ENCODE measurements around the gene PRKAG2.
A peak's percentile ranks its signal among the peaks of the same experiment; 100 is the strongest.

PRKAG2 gene

DNA sequence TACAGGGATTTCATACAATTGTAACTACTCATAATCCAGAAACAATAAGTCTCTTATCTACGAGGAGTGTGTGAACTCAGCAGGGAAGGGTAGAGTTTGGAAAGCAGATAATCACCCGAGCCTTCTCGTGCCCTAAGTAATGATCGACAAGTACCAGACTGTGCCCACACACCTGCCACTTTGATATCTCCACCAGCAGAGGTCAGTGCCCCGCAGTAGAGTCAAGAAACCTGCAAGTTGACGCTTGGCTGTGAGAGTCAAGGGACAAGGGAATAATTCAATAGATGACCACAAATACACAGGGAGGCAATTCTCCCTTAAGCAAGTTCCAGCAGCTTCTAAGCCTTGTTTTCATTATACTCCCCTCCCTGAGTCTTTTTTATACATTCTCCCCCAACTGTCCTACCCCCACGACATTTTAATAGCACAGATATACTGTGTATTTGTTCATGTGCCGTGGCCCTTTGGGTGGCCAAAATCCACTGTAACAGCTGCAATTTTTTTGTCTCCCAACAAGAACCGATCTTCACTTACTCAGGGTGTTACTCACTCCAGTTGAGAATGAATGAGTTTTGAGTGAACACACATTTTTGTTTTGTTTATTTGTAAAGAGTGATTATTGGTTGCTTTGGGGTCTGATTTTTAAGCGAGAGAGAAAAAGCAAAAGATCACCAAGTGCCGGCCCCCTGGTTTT is 250.3 kb downstream of the PRKAG2 start:
- no peak for TF ChIP-seq ZFX (IDR thresholded peaks at IDR 0.05; ENCODE audit: borderline replicate concordance)
- TF ChIP-seq, protein P1, sequence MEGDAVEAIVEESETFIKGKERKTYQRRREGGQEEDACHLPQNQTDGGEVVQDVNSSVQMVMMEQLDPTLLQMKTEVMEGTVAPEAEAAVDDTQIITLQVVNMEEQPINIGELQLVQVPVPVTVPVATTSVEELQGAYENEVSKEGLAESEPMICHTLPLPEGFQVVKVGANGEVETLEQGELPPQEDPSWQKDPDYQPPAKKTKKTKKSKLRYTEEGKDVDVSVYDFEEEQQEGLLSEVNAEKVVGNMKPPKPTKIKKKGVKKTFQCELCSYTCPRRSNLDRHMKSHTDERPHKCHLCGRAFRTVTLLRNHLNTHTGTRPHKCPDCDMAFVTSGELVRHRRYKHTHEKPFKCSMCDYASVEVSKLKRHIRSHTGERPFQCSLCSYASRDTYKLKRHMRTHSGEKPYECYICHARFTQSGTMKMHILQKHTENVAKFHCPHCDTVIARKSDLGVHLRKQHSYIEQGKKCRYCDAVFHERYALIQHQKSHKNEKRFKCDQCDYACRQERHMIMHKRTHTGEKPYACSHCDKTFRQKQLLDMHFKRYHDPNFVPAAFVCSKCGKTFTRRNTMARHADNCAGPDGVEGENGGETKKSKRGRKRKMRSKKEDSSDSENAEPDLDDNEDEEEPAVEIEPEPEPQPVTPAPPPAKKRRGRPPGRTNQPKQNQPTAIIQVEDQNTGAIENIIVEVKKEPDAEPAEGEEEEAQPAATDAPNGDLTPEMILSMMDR (IDR thresholded peaks at IDR 0.05), result peak; percentile 77
- H3K27ac ChIP-seq, result no peak overlapping the region

DNA sequence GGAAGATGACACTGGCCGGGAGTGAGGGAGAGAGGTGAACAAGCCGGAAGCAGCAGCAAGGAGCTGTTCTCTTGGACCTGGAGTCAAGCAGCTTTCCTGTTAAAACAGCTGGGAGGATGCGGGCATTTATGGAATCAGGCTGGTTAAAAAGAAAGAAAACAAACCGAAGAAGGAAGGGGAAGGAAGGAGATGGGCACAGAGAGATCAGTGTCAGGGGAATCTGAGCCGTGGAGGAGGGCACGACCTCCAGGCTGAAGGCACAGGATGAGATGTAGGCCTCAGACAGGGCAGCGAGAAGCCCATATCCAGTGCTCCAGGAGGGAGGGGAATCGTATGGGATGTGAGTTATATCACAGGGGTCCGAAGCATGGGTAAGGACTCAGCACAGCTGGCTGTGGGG is 251.3 kb downstream of the PRKAG2 start:
- no peak for TF ChIP-seq ZFX (IDR thresholded peaks at IDR 0.05; ENCODE audit: borderline replicate concordance)
- TF ChIP-seq, protein P1 (IDR thresholded peaks at IDR 0.05), result no peak
- H3K27ac ChIP-seq, result no peak overlapping the region

DNA sequence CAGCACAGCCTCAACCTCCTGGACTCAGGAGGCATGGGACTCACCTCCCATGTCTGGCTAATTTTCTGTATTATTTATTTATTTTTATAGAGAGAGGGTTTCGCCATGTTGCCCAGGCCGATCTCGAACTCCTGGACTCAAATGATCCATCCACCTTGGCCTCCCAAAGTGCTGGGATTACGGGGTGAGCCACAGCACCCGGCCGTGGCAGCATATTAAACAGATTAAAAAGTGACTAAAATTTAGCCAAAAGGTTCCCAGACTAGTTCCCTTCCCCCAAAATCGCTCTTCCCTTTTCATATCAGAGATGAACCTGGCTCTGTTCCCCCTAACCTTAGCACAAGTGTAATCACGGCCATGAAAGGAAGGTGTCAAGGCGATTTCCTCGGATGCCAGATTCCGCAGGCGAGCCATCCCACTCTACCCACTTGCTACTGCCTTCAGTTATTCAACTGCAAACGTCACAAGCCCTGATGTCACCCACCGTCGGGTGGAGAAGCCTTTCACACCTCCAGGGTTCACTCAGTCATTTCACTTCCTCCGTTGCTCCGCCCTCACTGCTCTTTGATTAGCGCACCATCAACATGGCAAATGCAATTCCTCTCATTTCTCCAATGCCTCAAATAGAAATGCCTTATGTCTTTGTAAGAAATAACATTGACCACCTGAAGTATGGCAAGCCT is 252.5 kb downstream of the PRKAG2 start:
- no peak for TF ChIP-seq ZFX (IDR thresholded peaks at IDR 0.05; ENCODE audit: borderline replicate concordance)
- TF ChIP-seq, protein P1 (IDR thresholded peaks at IDR 0.05), result no peak
- no peak overlapping the region for H3K27ac ChIP-seq

DNA sequence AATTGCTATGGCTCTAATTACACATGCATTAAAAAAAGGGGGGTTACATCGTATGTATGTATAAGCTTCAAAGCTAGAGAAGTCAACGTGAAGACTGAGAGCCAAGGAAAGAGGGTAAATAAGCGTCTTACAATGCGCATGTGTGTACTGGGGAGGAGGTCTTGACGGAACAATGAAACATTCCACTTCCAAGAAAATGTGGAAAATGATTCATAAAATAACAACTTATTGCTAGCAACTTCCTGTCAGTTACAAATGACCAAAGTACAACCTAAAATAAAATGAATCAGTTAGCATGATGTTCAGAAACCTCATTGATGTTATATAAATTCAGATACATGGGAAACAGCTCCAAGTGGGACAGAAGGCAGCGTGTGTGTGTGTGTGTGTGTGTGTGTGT is 253.1 kb downstream of the PRKAG2 start:
- H3K27ac ChIP-seq, result no peak overlapping the region

DNA sequence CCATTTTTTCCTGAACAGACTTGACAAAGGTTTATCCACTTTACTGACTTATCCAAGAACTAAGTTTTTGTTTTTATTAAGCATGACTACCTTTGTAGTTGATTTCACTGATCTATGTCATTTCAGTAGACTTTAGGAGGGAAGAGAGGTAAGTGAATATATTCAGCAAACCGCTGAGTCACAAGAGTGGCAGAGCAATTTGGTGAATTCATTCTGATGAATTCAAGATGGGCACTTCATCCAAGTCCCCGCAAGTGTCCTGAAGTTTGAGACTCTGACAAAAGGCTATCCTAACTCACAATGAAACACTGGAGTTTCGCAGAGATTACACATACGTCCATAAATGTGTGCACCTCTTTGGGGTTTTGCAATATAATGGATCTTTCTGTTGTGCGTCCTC is 255.0 kb downstream of the PRKAG2 start:
- H3K27ac ChIP-seq, result no peak overlapping the region
- TF ChIP-seq, protein P1 (IDR thresholded peaks at IDR 0.05), result no peak
- no peak for TF ChIP-seq ZFX (IDR thresholded peaks at IDR 0.05; ENCODE audit: borderline replicate concordance)

More for the DNA sequence above, 253.1 kb downstream of the PRKAG2 start:
- no peak for TF ChIP-seq ZFX (IDR thresholded peaks at IDR 0.05; ENCODE audit: borderline replicate concordance)
- TF ChIP-seq, protein P1 (IDR thresholded peaks at IDR 0.05), result no peak

DNA sequence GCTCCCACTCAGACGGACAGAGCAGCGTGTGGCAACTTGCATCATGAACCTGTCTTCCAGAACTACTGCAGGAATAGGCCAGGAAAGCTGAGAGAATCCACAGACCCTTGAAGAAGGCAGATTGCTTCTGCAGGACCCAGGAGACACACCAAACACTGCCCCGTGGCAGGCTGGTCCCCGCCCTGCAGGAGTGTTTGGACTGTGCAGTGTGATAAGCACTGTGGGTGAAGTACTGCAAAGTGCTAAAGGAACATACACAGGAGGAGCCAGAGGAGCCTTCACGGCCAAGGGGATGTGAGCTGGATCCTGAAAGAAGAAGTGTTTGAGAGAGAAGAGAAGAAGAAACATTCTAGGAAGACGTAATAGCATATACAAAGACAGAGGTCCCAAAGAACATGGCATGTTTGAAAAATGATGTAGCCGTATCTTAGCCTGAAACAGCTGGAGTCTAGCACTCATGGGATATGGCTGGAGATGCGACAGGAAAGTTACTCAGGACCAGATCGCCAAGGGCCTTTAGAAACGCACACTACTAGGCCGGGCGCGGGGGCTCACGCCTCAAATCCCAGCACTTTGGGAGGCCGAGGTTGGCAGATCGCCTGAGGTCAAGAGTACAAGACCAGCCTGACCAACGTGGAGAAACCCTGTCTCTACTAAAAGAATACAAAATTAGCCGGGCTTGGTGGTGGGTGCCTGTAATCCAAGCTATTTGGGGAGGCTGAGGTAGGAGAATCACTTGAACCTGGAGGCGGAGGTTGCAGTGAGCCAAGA is 260.3 kb downstream of the PRKAG2 start:
- TF ChIP-seq ZFX (IDR thresholded peaks at IDR 0.05; ENCODE audit: borderline replicate concordance), result no peak
- TF ChIP-seq, protein P1 (IDR thresholded peaks at IDR 0.05), result no peak
- no peak overlapping the region for H3K27ac ChIP-seq
